Ascending aorta (tissue), 2 donors: ENCODE measurements around the gene C10orf90. TPM values are rescaled to one million over a fixed set of nuclear protein-coding genes. Genes with fewer than 3 reads are reported as not detected.

Experiments
- DNase-seq, 2 donors: peaks; one replicate each; pipeline ENCODE4 v3.0.0-alpha.2; 2019; ENCODE audit warnings: low spot score in 2 of 2
- H3K27ac ChIP-seq, 2 donors: fragments of 200-600 bp; sonication (generic); one replicate each; pipeline ENCODE4 v1.5.1; 2016 to 2017; ENCODE audit warnings: mild to moderate bottlenecking in 1 of 2
- H3K27me3 ChIP-seq: fragments of 200-600 bp; sonication (generic); one replicate; pipeline ENCODE4 v1.5.1; 2017
- H3K36me3 ChIP-seq, 2 donors: fragments of 200-600 bp; sonication (generic); one replicate each; pipeline ENCODE4 v1.5.1; 2016
- H3K4me1 ChIP-seq, 2 donors: fragments of 200-600 bp; sonication (generic); one replicate each; pipeline ENCODE4 v1.5.1; 2016 to 2017; ENCODE audit warnings: mild to moderate bottlenecking in 1 of 2
- H3K4me3 ChIP-seq, 2 donors: fragments of 200-600 bp; sonication (generic); one replicate each; pipeline ENCODE4 v1.5.1; 2016 to 2017; ENCODE audit warnings: mild to moderate bottlenecking in 1 of 2
- H3K9me3 ChIP-seq, 2 donors: fragments of 200-600 bp; sonication (generic); one replicate each; pipeline ENCODE4 v1.5.1; 2016
- intact Hi-C: fragments of 100-400 bp; cut with DNase I; formaldehyde crosslinking; loops from one replicate; pipeline ENCODE4 v1.15.1; 2023
- total RNA-seq: library from RNA; depleted of rRNA; stranded (reverse); fragments of >200 nt; gene quantifications from one replicate; pipeline ENCODE4 v1.1.0, GENCODE V29; 2016
- TF ChIP-seq, protein P1 (sequence below), 3 experiments: fragments of 200-600 bp in 2 of 3; fragments of 450-650 bp in 1 of 3; sonication (generic) in 2 of 3; IDR thresholded peaks; one replicate each; pipeline ENCODE4 v1.5.1; 2016 to 2019; ENCODE audit warnings: antibody characterized with exemption in 3 of 3, mild to moderate bottlenecking in 1 of 3, moderate library complexity in 1 of 3

Gene C10orf90
- total RNA-seq, 1 donor from 2014 or later, result not detected

DNA sequence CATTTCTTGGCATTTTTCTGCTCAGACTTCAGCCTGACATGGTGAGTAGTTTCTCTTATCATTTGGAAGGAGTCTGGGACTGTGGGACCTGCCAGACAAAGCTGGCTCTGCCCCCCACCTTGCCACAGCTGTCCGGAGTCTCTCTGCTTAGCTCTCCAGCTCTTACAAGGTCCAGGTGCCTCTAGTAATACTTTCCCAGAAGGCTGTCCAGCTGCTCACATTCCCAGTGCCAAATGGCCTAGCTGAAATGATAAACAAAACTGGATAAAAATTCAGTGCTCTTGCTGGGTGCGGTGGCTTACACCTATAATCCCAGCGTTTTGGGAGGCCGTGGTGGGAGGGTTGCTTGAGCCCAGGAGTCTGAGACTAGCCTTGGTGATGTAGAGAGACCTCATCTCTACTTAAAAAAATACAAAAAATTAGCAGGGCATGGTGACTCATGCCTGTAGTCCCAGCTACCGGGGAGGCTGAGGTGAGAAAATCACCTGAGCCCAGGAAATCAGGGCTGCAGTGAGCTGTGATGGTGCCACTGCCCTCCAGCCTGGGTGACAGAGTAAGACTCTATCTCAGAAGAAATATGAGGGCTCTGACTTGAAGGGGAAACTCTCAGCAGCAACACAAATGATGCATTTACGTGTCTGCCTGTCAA is 86.8 kb downstream of the C10orf90 start:
- no peaks in the 10 kb centered on the region for H3K9me3 ChIP-seq
- no peak for DNase-seq
- H3K27me3 ChIP-seq, result no peaks in the 10 kb centered on the region
- intact Hi-C loops, result no loop called here
- H3K36me3 ChIP-seq, result no peaks in the 10 kb centered on the region
- H3K4me3 ChIP-seq, result no peak overlapping the region
- H3K4me1 ChIP-seq, result no peaks in the 10 kb centered on the region
- no peak overlapping the region for H3K27ac ChIP-seq
- TF ChIP-seq, protein P1, sequence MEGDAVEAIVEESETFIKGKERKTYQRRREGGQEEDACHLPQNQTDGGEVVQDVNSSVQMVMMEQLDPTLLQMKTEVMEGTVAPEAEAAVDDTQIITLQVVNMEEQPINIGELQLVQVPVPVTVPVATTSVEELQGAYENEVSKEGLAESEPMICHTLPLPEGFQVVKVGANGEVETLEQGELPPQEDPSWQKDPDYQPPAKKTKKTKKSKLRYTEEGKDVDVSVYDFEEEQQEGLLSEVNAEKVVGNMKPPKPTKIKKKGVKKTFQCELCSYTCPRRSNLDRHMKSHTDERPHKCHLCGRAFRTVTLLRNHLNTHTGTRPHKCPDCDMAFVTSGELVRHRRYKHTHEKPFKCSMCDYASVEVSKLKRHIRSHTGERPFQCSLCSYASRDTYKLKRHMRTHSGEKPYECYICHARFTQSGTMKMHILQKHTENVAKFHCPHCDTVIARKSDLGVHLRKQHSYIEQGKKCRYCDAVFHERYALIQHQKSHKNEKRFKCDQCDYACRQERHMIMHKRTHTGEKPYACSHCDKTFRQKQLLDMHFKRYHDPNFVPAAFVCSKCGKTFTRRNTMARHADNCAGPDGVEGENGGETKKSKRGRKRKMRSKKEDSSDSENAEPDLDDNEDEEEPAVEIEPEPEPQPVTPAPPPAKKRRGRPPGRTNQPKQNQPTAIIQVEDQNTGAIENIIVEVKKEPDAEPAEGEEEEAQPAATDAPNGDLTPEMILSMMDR (IDR thresholded peaks at IDR 0.05), result no peak

DNA sequence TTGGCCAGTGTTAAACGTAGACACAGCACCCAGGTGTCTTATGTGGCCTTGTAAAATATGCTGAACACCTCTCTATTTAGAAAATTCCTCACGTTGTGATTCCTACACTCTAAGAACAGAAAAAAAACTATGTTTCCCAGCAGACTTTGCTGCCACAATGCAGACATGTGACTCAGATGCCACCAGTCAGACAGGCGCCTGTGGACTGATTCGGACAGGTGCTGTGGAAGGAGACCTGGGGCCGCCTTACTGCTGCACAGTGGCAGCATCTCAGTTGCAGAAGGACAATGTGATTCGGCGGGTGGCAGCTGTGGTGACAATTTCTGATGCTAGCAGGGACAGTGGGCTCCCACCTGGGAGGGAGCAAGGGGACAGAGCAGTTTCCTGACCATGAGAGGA is 88.8 kb downstream of the C10orf90 start:
- no peak overlapping the region for H3K4me3 ChIP-seq
- DNase-seq, result no peak
- no peaks in the 10 kb centered on the region for H3K27me3 ChIP-seq
- intact Hi-C loops, result no loop called here
- TF ChIP-seq, protein P1 (IDR thresholded peaks at IDR 0.05), result no peak
- no peaks in the 10 kb centered on the region for H3K9me3 ChIP-seq
- H3K36me3 ChIP-seq, result no peaks in the 10 kb centered on the region
- no peak overlapping the region for H3K27ac ChIP-seq
- no peaks in the 10 kb centered on the region for H3K4me1 ChIP-seq

DNA sequence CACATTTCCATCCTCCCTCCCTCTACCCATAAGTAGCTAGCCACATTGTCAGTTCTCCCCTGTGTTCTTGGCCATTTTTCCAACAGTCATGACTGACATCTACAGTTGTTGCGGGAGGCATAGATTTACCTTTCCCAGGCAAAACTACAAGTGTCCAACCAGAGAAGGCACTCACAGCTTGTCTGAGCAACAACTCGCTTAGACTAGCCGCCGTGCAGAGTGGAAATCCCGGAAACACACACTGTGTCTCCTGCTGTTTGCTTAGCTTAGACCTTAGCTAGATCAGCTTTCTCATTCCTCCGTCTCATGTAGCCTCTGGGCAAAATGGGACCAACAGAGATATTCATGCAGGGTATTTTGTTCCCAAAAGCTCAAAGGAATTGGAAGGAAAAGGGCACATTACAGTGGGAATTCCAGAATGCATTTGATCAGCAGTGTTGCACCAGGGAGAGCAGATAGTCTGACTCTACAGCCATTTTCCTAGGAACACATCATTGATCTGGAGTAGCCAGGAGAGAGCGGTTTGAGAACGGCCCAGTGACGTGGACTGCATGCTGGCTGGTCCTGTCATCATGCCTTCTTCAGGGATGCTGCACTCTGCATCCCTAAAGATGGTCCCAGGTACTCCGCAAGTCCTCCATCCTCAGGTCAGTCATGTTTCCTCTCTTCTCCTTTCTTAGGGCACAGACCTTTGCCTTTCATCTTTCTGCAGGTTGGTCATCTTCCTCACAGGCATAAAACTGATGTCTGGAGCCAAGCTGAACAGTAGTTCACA is 89.4 kb downstream of the C10orf90 start:
- TF ChIP-seq, protein P1 (IDR thresholded peaks at IDR 0.05), result no peak
- intact Hi-C loops, result no loop called here

DNA sequence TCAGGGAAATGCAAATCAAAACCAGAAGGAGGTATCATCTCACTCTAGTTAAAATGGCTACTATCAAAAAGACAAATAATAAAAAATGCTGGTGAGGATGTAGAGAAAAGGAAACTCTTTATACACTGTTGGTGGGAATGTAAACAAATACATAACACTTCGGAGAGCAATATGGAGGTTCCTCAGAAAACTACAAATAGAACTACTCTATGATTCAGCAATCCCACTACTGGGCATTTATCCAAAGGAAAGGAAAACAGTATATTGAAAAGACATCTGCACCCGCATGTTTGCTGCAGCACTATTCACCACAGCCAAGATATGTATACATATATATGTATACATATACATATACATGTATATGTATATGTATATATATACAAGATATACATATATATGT is 94.2 kb downstream of the C10orf90 start:
- Histone ChIP-seq H3K36me3 (no peaks in the 10 kb centered on the region), H3K4me1 (no peaks in the 10 kb centered on the region), H3K9me3 (no peaks in the 10 kb centered on the region), H3K27me3 (no peaks in the 10 kb centered on the region), H3K4me3 (no peak overlapping the region), H3K27ac (no peak overlapping the region)
- intact Hi-C loops, result no loop called here
- no peak for DNase-seq
- TF ChIP-seq, protein P1 (IDR thresholded peaks at IDR 0.05), result no peak

More for the DNA sequence above, 89.4 kb downstream of the C10orf90 start:
- H3K4me3 ChIP-seq, result no peak overlapping the region
- no peaks in the 10 kb centered on the region for H3K36me3 ChIP-seq
- no peaks in the 10 kb centered on the region for H3K9me3 ChIP-seq
- DNase-seq, result no peak
- no peaks in the 10 kb centered on the region for H3K4me1 ChIP-seq
- no peak overlapping the region for H3K27ac ChIP-seq
- no peaks in the 10 kb centered on the region for H3K27me3 ChIP-seq

DNA sequence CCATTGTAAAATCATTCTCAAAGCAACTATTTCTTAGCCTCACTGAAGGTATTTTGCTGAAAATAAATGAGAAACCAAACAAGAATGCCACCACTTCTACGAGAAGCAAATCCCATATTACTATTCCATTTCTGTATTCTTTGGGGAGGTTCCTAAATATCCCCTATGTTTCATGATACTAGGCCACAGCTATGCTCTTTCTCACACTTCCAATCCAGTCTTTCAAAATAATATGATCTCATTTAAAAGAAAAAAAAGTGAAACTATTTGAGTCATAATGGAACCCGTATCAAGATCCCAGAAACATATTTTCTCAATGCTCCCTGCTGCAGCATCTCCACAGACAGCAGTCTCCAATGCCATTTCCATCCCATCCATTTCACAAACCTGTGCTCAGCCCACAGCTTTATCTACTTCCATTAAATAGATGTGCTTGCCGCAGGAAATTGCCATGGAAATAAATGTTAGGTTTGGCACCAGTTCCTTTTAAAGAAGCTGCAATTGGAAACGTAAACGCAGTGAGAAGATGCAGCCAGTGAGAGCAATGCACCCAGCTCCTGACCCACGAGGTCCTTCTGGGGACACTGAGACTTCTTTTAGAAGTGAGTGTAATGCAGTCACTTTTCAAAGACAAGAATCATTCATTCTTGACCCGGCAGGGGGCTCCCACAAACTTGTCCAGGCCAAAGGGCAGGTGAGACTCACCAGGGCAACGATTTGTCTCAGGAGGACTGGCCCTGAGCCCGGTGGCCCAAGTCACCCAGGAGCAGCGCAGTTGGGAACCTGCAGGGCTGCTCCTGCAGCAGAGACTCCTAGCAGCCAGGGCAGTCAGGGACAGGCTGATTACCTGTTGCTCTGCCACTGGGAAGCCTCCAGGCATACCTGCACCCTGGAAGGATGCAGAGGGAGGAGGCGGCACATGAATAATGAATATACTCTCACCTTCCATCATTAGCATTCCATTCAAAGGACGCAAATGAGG is 99.6 kb downstream of the C10orf90 start:
- Histone ChIP-seq H3K4me1 (no peaks in the 10 kb centered on the region), H3K27ac (no peak overlapping the region), H3K27me3 (no peaks in the 10 kb centered on the region), H3K9me3 (no peaks in the 10 kb centered on the region), H3K36me3 (no peaks in the 10 kb centered on the region), H3K4me3 (no peak overlapping the region)
- TF ChIP-seq, protein P1 (IDR thresholded peaks at IDR 0.05), result no peak
- intact Hi-C loops, result no loop called here
- no peak for DNase-seq
